ENCODE results near the gene KRABD2.

KRABD2 gene

GRCh38 chr17:8368193-8368592, 8.3 kb downstream of the KRABD2 start (continued):
- no peak for TF ChIP-seq ZNF462 (CRISPR knock-in tag; IDR thresholded peaks at IDR 0.05)
- no peak for TF ChIP-seq POLR2AphosphoS5 (IDR thresholded peaks at IDR 0.05; ENCODE audit: low read depth)
- TF ChIP-seq REST (IDR thresholded peaks at IDR 0.05; ENCODE audit: unreplicated experiment), result no peak
- no peak for TF ChIP-seq JUNB (IDR thresholded peaks at IDR 0.05; ENCODE audit: unreplicated experiment)
- no peak for TF ChIP-seq ETS1 (IDR thresholded peaks at IDR 0.05)
- TF ChIP-seq ZNF114 (CRISPR knock-in tag; IDR thresholded peaks at IDR 0.05), result no peak

Data from GM23338 (cell line).